Panc1 (cell line): ENCODE results near the gene EFNA5. TPM values are rescaled to one million over a fixed set of nuclear protein-coding genes. Genes with fewer than 3 reads are reported as not detected.

ENCODE experiments used
- ATAC-seq: fragments of 200-7000 bp; cut with Tn5 transposase; 2 replicates; pipeline ENCODE4 v1.9.1; 2020; ENCODE audit warnings: mild to moderate bottlenecking, moderate library complexity
- BruUV-seq: library from RNA; stranded (reverse); fragments of 400-500 nt; replicated peaks from 2 replicates; lab custom pipeline; 2021; lab: Mats Ljungman, UMichigan
- CTCF ChIA-PET: fragments of 300-600 bp; sonication (Branson Sonifier 250); formaldehyde crosslinking; loops from one replicate; lab custom pipeline; 2022; ENCODE audit warnings: antibody characterized with exemption; lab: Charles Lee
- POLR2A ChIA-PET: fragments of 300-600 bp; sonication (Branson Sonifier 250); formaldehyde crosslinking; loops from one replicate; lab custom pipeline; 2022; ENCODE audit warnings: antibody characterized with exemption; lab: Charles Lee
- DNase-seq: peaks from one replicate; pipeline ENCODE4 v3.0.0-alpha.2; 2010; ENCODE audit warnings: low read depth, low spot score
- H3K27ac ChIP-seq: 2 replicates; pipeline ENCODE4 v1.5.1; 2011; ENCODE audit warnings: mild to moderate bottlenecking, low read length, inconsistent platforms
- H3K27me3 ChIP-seq: fragments of 200-500 bp; sonication (Bioruptor generic); 2 replicates; pipeline ENCODE4 v1.6.0; 2014; ENCODE audit warnings: low read length, inconsistent platforms; ENCODE audit not compliant: control insufficient read depth, insufficient read depth
- H3K36me3 ChIP-seq: fragments of 200-500 bp; sonication (Bioruptor generic); 2 replicates; pipeline ENCODE4 v1.5.1; 2014; ENCODE audit warnings: inconsistent platforms, mild to moderate bottlenecking, low read length, moderate library complexity; ENCODE audit not compliant: control insufficient read depth, insufficient read depth
- H3K4me1 ChIP-seq: 2 replicates; pipeline ENCODE4 v1.5.1; 2011; ENCODE audit warnings: inconsistent platforms, mild to moderate bottlenecking, low read length, moderate library complexity; ENCODE audit not compliant: control insufficient read depth, insufficient read depth
- H3K4me3 ChIP-seq, 2 experiments: 2 replicates each; pipeline ENCODE4 v1.5.1; 2011 to 2012; ENCODE audit warnings: low read depth in 2 of 2, low read length in 2 of 2, mild to moderate bottlenecking in 2 of 2, inconsistent platforms in 1 of 2, moderate library complexity in 1 of 2
- H3K9me3 ChIP-seq: fragments of 200-500 bp; sonication (Bioruptor generic); 2 replicates; pipeline ENCODE4 v1.5.1; 2014; ENCODE audit warnings: low read depth, mild to moderate bottlenecking, inconsistent platforms, low read length, moderate library complexity; ENCODE audit not compliant: control insufficient read depth, insufficient read depth
- POLR2AphosphoS5 ChIP-seq: IDR thresholded peaks from 2 replicates; pipeline ENCODE4 v1.6.1; 2012; ENCODE audit warnings: mild to moderate bottlenecking, low read depth, low read length, moderate library complexity
- SIN3A ChIP-seq: IDR thresholded peaks from 2 replicates; pipeline ENCODE4 v1.6.1; 2012; ENCODE audit warnings: low read depth, mild to moderate bottlenecking, low read length, moderate library complexity, borderline replicate concordance; ENCODE audit not compliant: insufficient read depth
- TCF7L2 ChIP-seq: IDR thresholded peaks from 2 replicates; pipeline ENCODE4 v1.6.1; 2011; ENCODE audit warnings: mild to moderate bottlenecking, low read depth, low read length, inconsistent platforms
- in situ Hi-C: cut with HindIII; loops from 2 replicates; pipeline ENCODE4 v1.10.0; 2016; ENCODE audit warnings: low sequenced_read_pairs, low pct_unique_long_range_greater_than_20kb
- intact Hi-C: fragments of 100-400 bp; cut with micrococcal nuclease; formaldehyde crosslinking; loops from one replicate; pipeline ENCODE4 v1.10.0; 2022; ENCODE audit not compliant: unreplicated experiment
- total RNA-seq: library from RNA; stranded (reverse); gene quantifications from one replicate; pipeline ENCODE4 v1.2.1, GENCODE V29; 2021; ENCODE audit not compliant: unreplicated experiment
- TF ChIP-seq, protein P1 (sequence below): fragments of 450-650 bp; IDR thresholded peaks from 2 replicates; pipeline ENCODE4 v1.5.1; 2017; ENCODE audit warnings: mild to moderate bottlenecking
- TF ChIP-seq, protein P2 (sequence below), 2 experiments: IDR thresholded peaks; 2 replicates each; pipeline ENCODE4 v1.6.1; 2011 to 2012; ENCODE audit warnings: low read depth in 2 of 2, control low read depth in 1 of 2, low read length in 1 of 2, mild to moderate bottlenecking in 1 of 2, moderate library complexity in 1 of 2; ENCODE audit not compliant: insufficient read depth in 1 of 2

Gene EFNA5
- total RNA-seq, 1 experiment from 2014 or later: 30.5 TPM

DNA sequence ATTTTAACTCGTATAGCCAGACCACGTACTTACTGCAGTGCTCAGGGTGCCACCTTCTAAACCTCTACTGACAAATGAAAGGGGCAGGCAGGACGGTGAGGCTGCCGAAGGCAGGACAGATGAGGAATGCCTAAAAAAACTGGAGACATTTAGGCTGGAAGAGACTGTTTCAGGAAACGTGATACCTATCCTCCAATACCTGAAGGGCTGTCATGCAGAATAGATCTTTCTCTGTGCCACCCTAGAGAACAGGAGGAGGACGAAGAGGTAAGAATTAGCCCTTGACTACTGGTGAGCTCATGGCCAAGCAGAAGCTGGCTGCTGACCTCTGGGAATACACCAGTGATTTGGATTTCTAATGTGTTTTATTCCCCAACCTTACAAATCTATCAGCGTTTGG is 139.4 kb downstream of the EFNA5 start:
- ChIA-PET CTCF (no interaction called here), POLR2A (no interaction called here)
- TF ChIP-seq TCF7L2: no peak
- TF ChIP-seq, protein P1, sequence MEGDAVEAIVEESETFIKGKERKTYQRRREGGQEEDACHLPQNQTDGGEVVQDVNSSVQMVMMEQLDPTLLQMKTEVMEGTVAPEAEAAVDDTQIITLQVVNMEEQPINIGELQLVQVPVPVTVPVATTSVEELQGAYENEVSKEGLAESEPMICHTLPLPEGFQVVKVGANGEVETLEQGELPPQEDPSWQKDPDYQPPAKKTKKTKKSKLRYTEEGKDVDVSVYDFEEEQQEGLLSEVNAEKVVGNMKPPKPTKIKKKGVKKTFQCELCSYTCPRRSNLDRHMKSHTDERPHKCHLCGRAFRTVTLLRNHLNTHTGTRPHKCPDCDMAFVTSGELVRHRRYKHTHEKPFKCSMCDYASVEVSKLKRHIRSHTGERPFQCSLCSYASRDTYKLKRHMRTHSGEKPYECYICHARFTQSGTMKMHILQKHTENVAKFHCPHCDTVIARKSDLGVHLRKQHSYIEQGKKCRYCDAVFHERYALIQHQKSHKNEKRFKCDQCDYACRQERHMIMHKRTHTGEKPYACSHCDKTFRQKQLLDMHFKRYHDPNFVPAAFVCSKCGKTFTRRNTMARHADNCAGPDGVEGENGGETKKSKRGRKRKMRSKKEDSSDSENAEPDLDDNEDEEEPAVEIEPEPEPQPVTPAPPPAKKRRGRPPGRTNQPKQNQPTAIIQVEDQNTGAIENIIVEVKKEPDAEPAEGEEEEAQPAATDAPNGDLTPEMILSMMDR: no peak
- TF ChIP-seq, protein P2, sequence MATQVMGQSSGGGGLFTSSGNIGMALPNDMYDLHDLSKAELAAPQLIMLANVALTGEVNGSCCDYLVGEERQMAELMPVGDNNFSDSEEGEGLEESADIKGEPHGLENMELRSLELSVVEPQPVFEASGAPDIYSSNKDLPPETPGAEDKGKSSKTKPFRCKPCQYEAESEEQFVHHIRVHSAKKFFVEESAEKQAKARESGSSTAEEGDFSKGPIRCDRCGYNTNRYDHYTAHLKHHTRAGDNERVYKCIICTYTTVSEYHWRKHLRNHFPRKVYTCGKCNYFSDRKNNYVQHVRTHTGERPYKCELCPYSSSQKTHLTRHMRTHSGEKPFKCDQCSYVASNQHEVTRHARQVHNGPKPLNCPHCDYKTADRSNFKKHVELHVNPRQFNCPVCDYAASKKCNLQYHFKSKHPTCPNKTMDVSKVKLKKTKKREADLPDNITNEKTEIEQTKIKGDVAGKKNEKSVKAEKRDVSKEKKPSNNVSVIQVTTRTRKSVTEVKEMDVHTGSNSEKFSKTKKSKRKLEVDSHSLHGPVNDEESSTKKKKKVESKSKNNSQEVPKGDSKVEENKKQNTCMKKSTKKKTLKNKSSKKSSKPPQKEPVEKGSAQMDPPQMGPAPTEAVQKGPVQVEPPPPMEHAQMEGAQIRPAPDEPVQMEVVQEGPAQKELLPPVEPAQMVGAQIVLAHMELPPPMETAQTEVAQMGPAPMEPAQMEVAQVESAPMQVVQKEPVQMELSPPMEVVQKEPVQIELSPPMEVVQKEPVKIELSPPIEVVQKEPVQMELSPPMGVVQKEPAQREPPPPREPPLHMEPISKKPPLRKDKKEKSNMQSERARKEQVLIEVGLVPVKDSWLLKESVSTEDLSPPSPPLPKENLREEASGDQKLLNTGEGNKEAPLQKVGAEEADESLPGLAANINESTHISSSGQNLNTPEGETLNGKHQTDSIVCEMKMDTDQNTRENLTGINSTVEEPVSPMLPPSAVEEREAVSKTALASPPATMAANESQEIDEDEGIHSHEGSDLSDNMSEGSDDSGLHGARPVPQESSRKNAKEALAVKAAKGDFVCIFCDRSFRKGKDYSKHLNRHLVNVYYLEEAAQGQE (IDR thresholded peaks at IDR 0.05; ENCODE audit: insufficient read depth in 1 of 2, low read depth in 2 of 2, low read length in 1 of 2): no peak
- no peak for TF ChIP-seq POLR2AphosphoS5
- TF ChIP-seq SIN3A: no peak
- no peaks in the 10 kb centered on the region for H3K27me3 ChIP-seq
- H3K27ac ChIP-seq: no peak overlapping the region
- ATAC-seq (no peak), DNase-seq (no peak)
- intact Hi-C loops: no loop called here
- no peaks in the 10 kb centered on the region for H3K36me3 ChIP-seq
- no peaks in the 10 kb centered on the region for H3K9me3 ChIP-seq
- H3K4me3 ChIP-seq: no peak overlapping the region
- BruUV-seq: no TSS peak
- H3K4me1 ChIP-seq: no peaks in the 10 kb centered on the region; the same call in 1 of the 2 replicates
- in situ Hi-C loops: no loop called here

GRCh38 chr5:107529618-107530017 is 141.1 kb downstream of the EFNA5 start:
- BruUV-seq: no TSS peak
- Histone ChIP-seq H3K27ac (no peak overlapping the region), H3K4me3 (no peak overlapping the region), H3K9me3 (no peaks in the 10 kb centered on the region), H3K36me3 (no peaks in the 10 kb centered on the region), H3K27me3 (no peaks in the 10 kb centered on the region), H3K4me1 (no peaks in the 10 kb centered on the region; the same call in 1 of the 2 replicates)
- in situ Hi-C loops (no loop called here), intact Hi-C loops (no loop called here)
- no peak for ATAC-seq
- no peak for DNase-seq
- TF ChIP-seq, protein P2 (IDR thresholded peaks at IDR 0.05; ENCODE audit: insufficient read depth in 1 of 2, low read depth in 2 of 2, low read length in 1 of 2): no peak
- TF ChIP-seq, protein P1: no peak
- TF ChIP-seq SIN3A (no peak), TCF7L2 (no peak), POLR2AphosphoS5 (no peak)
- CTCF ChIA-PET: no interaction called here
- POLR2A ChIA-PET: no interaction called here
